OCI-LY7 (cell line): Measurements from ENCODE around the gene HHIP. TPM values are rescaled to one million over a fixed set of nuclear protein-coding genes. Genes with fewer than 3 reads are reported as not detected.

Source experiments
- BruUV-seq: library from RNA; stranded (reverse); fragments of 400-500 nt; replicated peaks from 2 replicates; lab custom pipeline; 2021; lab: Mats Ljungman, UMichigan
- CTCF ChIA-PET: fragments of 300-600 bp; sonication (Branson Sonifier 250); formaldehyde crosslinking; loops from one replicate; lab custom pipeline; 2022; ENCODE audit warnings: antibody characterized with exemption; ENCODE audit not compliant: unreplicated experiment; lab: Charles Lee
- POLR2A ChIA-PET: fragments of 300-600 bp; sonication (Branson Sonifier 250); formaldehyde crosslinking; loops from one replicate; lab custom pipeline; 2022; ENCODE audit warnings: antibody characterized with exemption; lab: Charles Lee
- DNase-seq: peaks from one replicate; pipeline ENCODE4 v3.0.0-alpha.2; 2015; ENCODE audit warnings: low spot score
- H2AFZ ChIP-seq: fragments of 200-600 bp; sonication (generic), shearing (Covaris generic); 2 replicates; pipeline ENCODE4 v1.6.1; 2014; ENCODE audit warnings: mild to moderate bottlenecking, antibody characterized with exemption, low read length, moderate library complexity
- H3K27ac ChIP-seq: fragments of 200-600 bp; sonication (generic); 2 replicates; pipeline ENCODE4 v1.5.1; 2014; ENCODE audit warnings: mixed run types, low read depth, mild to moderate bottlenecking, moderate library complexity, low read length, inconsistent platforms; ENCODE audit not compliant: poor library complexity, severe bottlenecking
- H3K36me3 ChIP-seq: fragments of 200-600 bp; sonication (generic); 2 replicates; pipeline ENCODE4 v1.6.1; 2014; ENCODE audit warnings: mild to moderate bottlenecking, antibody characterized with exemption, low read length, moderate library complexity, mixed read lengths; ENCODE audit not compliant: insufficient read depth
- H3K4me1 ChIP-seq: fragments of 200-600 bp; sonication (generic); 2 replicates; pipeline ENCODE4 v1.5.1; 2014; ENCODE audit warnings: mild to moderate bottlenecking, low read length; ENCODE audit not compliant: insufficient read depth, poor library complexity, severe bottlenecking
- H3K4me2 ChIP-seq: fragments of 200-600 bp; sonication (generic); 2 replicates; pipeline ENCODE4 v1.6.1; 2014; ENCODE audit warnings: mild to moderate bottlenecking, low read length
- H3K4me3 ChIP-seq: fragments of 200-600 bp; sonication (generic); 2 replicates; pipeline ENCODE4 v1.5.1; 2014; ENCODE audit warnings: mild to moderate bottlenecking, low read depth, low read length; ENCODE audit not compliant: poor library complexity, severe bottlenecking
- H3K79me2 ChIP-seq: fragments of 200-600 bp; sonication (generic); 2 replicates; pipeline ENCODE4 v1.6.1; 2016; ENCODE audit warnings: low read depth, mild to moderate bottlenecking, low read length, moderate library complexity, mixed read lengths; ENCODE audit not compliant: insufficient read depth
- H3K9me2 ChIP-seq: fragments of 200-600 bp; sonication (generic); 2 replicates; pipeline ENCODE4 v1.6.1; 2016; ENCODE audit warnings: mild to moderate bottlenecking, low read length, mixed read lengths; ENCODE audit not compliant: insufficient read depth
- H3K9me3 ChIP-seq: fragments of 200-600 bp; sonication (generic); 2 replicates; pipeline ENCODE4 v1.6.1; 2014; ENCODE audit warnings: mild to moderate bottlenecking, mixed run types, low read length, mixed read lengths
- H4K20me1 ChIP-seq: fragments of 200-600 bp; sonication (generic); 2 replicates; pipeline ENCODE4 v1.6.1; 2014; ENCODE audit warnings: mild to moderate bottlenecking, antibody characterized with exemption, low read length, moderate library complexity, mixed read lengths; ENCODE audit not compliant: insufficient read depth
- EZH2phosphoT487 ChIP-seq: fragments of 200-600 bp; sonication (generic); IDR thresholded peaks from 2 replicates; pipeline ENCODE4 v1.6.1; 2018; ENCODE audit warnings: low read depth, borderline replicate concordance, mild to moderate bottlenecking, mixed run types, antibody characterized with exemption, low read length, moderate library complexity, mixed read lengths
- intact Hi-C: fragments of 100-400 bp; cut with micrococcal nuclease; formaldehyde crosslinking; loops from one replicate; pipeline ENCODE4 v1.10.0; 2022; ENCODE audit not compliant: unreplicated experiment
- total RNA-seq, 2 experiments: library from RNA; depleted of rRNA in 1 of 2; stranded (reverse); fragments of >200 nt in 1 of 2; shearing (Covaris generic) in 1 of 2; gene quantifications; 2 replicates each; pipeline ENCODE4 v1.2.3, GENCODE V29; 2014 to 2022
- TF ChIP-seq, protein P1 (sequence below): fragments of 200-600 bp; sonication (generic); conservative IDR thresholded peaks from 2 replicates; pipeline ENCODE4 v1.5.1; 2014; ENCODE audit warnings: mild to moderate bottlenecking, antibody characterized with exemption, low read length, moderate library complexity, mixed read lengths

Gene HHIP
- total RNA-seq, 2 experiments from 2014 or later: not detected

DNA sequence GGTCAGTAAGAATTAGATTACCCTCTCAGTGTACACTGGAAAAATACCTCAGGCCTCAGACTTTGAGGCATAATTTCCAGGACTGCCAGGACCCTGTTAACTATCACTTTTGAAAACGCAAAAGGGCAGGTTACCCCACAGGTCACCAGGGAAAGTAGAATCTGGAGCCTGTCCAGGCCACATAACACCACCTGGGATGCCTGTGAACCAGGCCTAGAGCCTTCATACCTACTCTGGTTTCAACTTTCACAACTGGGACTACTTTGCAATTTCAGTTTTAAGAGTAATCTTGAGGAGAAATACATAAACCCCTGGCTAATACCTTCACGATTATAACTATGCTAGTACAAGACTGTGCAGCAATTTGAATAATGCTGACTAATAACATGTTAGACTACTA is 132.4 kb downstream of the HHIP start:
- intact Hi-C loops: no loop called here
- no peak for DNase-seq
- Histone ChIP-seq H3K4me3 (no peak overlapping the region), H3K79me2 (no peaks in the 10 kb centered on the region), H3K4me1 (no peaks in the 10 kb centered on the region), H3K4me2 (no peak overlapping the region), H4K20me1 (no peaks in the 10 kb centered on the region), H3K9me3 (no peaks in the 10 kb centered on the region), H3K36me3 (no peaks in the 10 kb centered on the region), H3K27ac (no peak overlapping the region), H3K9me2 (no peaks in the 10 kb centered on the region), H2AFZ (no peak overlapping the region)
- POLR2A ChIA-PET: no interaction called here
- TF ChIP-seq, protein P1, sequence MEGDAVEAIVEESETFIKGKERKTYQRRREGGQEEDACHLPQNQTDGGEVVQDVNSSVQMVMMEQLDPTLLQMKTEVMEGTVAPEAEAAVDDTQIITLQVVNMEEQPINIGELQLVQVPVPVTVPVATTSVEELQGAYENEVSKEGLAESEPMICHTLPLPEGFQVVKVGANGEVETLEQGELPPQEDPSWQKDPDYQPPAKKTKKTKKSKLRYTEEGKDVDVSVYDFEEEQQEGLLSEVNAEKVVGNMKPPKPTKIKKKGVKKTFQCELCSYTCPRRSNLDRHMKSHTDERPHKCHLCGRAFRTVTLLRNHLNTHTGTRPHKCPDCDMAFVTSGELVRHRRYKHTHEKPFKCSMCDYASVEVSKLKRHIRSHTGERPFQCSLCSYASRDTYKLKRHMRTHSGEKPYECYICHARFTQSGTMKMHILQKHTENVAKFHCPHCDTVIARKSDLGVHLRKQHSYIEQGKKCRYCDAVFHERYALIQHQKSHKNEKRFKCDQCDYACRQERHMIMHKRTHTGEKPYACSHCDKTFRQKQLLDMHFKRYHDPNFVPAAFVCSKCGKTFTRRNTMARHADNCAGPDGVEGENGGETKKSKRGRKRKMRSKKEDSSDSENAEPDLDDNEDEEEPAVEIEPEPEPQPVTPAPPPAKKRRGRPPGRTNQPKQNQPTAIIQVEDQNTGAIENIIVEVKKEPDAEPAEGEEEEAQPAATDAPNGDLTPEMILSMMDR: no peak
- no peak for TF ChIP-seq EZH2phosphoT487
- BruUV-seq: no TSS peak
- CTCF ChIA-PET: no interaction called here

DNA sequence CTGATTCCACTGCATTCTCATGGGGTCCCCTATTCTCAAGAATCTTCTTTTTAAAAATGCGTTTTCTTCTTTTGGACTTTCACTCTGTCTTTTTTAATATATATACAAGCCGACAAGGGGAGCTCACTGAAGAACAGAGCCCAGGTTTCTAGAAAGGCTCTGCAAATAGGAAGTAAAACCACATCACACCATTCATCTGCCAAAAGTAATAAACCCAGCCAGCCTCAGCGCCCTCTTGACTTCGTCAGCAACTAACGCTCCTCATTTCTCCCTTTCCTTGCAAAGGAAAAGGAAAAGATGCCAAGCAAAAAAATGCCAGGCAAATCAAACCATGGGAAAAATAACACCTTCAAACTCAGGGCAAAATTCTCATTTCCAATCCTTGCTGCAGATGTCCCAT is 136.4 kb downstream of the HHIP start:
- ChIA-PET POLR2A (no interaction called here), CTCF (no interaction called here)
- no TSS peak for BruUV-seq
- no peak overlapping the region for H3K27ac ChIP-seq
- no peak overlapping the region for H3K4me2 ChIP-seq
- no peaks in the 10 kb centered on the region for H3K4me1 ChIP-seq
- H3K4me3 ChIP-seq: no peak overlapping the region
- intact Hi-C loops: loop anchor here (10.0 kb wide), 2 partner anchors 168 to 282 kb away; no protein-coding TSS in a partner anchor
- TF ChIP-seq EZH2phosphoT487: no peak
- TF ChIP-seq, protein P1: no peak
- no peaks in the 10 kb centered on the region for H3K9me2 ChIP-seq
- no peak overlapping the region for H2AFZ ChIP-seq
- DNase-seq: no peak
- H3K36me3 ChIP-seq: no peaks in the 10 kb centered on the region
- no peaks in the 10 kb centered on the region for H3K79me2 ChIP-seq
- H4K20me1 ChIP-seq: no peaks in the 10 kb centered on the region
- no peaks in the 10 kb centered on the region for H3K9me3 ChIP-seq

DNA sequence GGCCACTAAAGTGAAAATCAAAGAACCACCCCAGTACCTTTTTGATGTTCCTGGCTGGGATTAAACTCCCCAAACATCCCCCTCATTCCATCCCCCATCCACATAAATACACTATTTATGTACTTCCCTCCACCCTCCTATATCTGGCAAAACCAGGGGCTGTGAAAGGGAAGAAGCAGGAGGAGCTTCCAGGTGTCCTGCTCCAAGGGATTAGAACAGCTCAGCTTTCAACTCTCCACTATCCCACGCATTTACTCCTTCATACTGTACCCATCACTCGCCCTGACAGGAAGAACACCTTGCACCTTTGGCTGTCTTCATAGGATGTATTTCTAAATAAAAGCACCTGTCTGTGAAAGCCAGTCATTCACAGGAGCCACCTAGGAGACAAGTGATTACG is 140.0 kb downstream of the HHIP start:
- intact Hi-C loops: loop anchor here (10.0 kb wide), 2 partner anchors 171 to 279 kb away; no protein-coding TSS in a partner anchor
- Histone ChIP-seq H2AFZ (no peak overlapping the region), H3K36me3 (no peaks in the 10 kb centered on the region), H3K79me2 (no peaks in the 10 kb centered on the region), H3K4me2 (no peak overlapping the region), H3K9me3 (no peaks in the 10 kb centered on the region), H3K4me3 (no peak overlapping the region), H3K27ac (no peak overlapping the region), H4K20me1 (no peaks in the 10 kb centered on the region), H3K9me2 (no peaks in the 10 kb centered on the region), H3K4me1 (no peaks in the 10 kb centered on the region)
- no TSS peak for BruUV-seq
- POLR2A ChIA-PET: no interaction called here
- TF ChIP-seq, protein P1: no peak
- no peak for TF ChIP-seq EZH2phosphoT487
- DNase-seq: no peak
- CTCF ChIA-PET: no interaction called here
